ENCODE results near the gene LRIT2.

DNA sequence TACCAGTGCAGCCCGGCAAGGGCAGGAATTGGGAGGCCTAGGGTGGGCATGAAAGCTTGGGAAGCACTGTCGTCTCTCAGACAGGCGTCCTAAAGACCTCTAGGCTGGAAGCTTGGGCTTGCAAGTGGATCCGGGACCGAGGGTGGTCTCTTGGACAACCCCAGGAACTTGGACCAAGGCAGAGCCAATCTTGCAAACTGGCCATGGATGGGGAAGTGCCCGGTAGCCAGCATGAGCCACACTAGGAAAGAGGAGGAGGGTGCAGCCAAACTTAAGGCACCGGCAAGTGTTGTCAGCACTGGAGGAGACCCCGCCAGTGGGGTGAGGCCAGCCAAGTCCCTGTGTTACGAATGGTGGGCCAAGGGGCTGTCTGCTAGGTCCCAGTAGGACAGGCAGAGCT lies 8.5 kb downstream of the LRIT2 start:
- TF ChIP-seq, protein P1, sequence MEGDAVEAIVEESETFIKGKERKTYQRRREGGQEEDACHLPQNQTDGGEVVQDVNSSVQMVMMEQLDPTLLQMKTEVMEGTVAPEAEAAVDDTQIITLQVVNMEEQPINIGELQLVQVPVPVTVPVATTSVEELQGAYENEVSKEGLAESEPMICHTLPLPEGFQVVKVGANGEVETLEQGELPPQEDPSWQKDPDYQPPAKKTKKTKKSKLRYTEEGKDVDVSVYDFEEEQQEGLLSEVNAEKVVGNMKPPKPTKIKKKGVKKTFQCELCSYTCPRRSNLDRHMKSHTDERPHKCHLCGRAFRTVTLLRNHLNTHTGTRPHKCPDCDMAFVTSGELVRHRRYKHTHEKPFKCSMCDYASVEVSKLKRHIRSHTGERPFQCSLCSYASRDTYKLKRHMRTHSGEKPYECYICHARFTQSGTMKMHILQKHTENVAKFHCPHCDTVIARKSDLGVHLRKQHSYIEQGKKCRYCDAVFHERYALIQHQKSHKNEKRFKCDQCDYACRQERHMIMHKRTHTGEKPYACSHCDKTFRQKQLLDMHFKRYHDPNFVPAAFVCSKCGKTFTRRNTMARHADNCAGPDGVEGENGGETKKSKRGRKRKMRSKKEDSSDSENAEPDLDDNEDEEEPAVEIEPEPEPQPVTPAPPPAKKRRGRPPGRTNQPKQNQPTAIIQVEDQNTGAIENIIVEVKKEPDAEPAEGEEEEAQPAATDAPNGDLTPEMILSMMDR (IDR thresholded peaks at IDR 0.05), result no peak
- TF ChIP-seq ZFX (IDR thresholded peaks at IDR 0.05; ENCODE audit: borderline replicate concordance), result no peak
